Osteocyte (in vitro differentiated cells): ENCODE results near the gene ST3GAL3. TPM values are rescaled to one million over a fixed set of nuclear protein-coding genes. Genes with fewer than 3 reads are reported as not detected.

Experiments used
- DNase-seq: peaks from one replicate; pipeline ENCODE4 v3.0.0; 2021; ENCODE audit warnings: mixed read lengths; ENCODE audit not compliant: unreplicated experiment; ENCODE audit errors: extremely low spot score
- H3K27ac Mint-ChIP-seq: one replicate; pipeline ENCODE4 v1.8.0; 2021; ENCODE audit warnings: mild to moderate bottlenecking, mixed read lengths; ENCODE audit not compliant: unreplicated experiment
- H3K27me3 Mint-ChIP-seq: one replicate; pipeline ENCODE4 v1.8.0; 2021; ENCODE audit warnings: mixed read lengths; ENCODE audit not compliant: unreplicated experiment
- H3K36me3 Mint-ChIP-seq: one replicate; pipeline ENCODE4 v1.8.0; 2021; ENCODE audit warnings: mixed read lengths; ENCODE audit not compliant: unreplicated experiment
- H3K4me1 Mint-ChIP-seq: one replicate; pipeline ENCODE4 v1.8.0; 2021; ENCODE audit warnings: mixed read lengths; ENCODE audit not compliant: unreplicated experiment
- H3K4me3 Mint-ChIP-seq: one replicate; pipeline ENCODE4 v1.8.0; 2021; ENCODE audit warnings: mild to moderate bottlenecking, moderate library complexity, mixed read lengths; ENCODE audit not compliant: unreplicated experiment
- H3K9me3 Mint-ChIP-seq: one replicate; pipeline ENCODE4 v1.8.0; 2021; ENCODE audit warnings: mixed read lengths; ENCODE audit not compliant: unreplicated experiment
- total RNA-seq: library from RNA; stranded (reverse); gene quantifications from 2 replicates; pipeline ENCODE4 v1.2.1, GENCODE V29; 2021
- TF ChIP-seq, protein P1 (sequence below): fragments of 200-600 bp; sonication (generic); IDR thresholded peaks from 2 replicates; pipeline ENCODE4 v1.5.0; 2021; ENCODE audit warnings: antibody characterized with exemption, mild to moderate bottlenecking, moderate library complexity

Gene ST3GAL3
- total RNA-seq, 1 donor from 2014 or later: 26.4 TPM

DNA sequence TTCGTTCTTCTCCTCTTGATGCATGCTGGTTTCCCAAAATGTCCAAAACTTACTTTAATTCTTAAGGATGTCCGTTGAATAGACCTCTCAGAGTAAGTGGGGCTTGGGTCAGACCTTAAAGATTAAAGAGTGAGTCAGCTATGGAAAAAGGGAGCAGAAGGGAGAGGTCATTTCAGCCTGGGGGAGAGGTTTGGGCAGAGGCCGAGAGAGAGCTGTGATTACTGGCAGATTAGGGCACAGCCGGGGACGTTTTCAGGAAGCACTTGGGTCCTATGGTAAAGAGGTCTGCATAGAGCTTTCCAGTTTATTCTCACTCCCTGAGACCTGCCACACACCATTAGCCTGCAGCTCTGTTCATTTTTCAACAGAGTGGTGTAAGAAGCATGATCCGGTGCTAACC, 14.0 kb upstream of the ST3GAL3 start:
- TF ChIP-seq, protein P1, sequence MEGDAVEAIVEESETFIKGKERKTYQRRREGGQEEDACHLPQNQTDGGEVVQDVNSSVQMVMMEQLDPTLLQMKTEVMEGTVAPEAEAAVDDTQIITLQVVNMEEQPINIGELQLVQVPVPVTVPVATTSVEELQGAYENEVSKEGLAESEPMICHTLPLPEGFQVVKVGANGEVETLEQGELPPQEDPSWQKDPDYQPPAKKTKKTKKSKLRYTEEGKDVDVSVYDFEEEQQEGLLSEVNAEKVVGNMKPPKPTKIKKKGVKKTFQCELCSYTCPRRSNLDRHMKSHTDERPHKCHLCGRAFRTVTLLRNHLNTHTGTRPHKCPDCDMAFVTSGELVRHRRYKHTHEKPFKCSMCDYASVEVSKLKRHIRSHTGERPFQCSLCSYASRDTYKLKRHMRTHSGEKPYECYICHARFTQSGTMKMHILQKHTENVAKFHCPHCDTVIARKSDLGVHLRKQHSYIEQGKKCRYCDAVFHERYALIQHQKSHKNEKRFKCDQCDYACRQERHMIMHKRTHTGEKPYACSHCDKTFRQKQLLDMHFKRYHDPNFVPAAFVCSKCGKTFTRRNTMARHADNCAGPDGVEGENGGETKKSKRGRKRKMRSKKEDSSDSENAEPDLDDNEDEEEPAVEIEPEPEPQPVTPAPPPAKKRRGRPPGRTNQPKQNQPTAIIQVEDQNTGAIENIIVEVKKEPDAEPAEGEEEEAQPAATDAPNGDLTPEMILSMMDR: no peak
- DNase-seq: no peak
- no peaks in the 10 kb centered on the region for H3K27me3 Mint-ChIP-seq
- no peak overlapping the region for H3K4me3 Mint-ChIP-seq
- H3K36me3 Mint-ChIP-seq: peaks cover 49% of the 10 kb centered on the region
- H3K27ac Mint-ChIP-seq: no peak overlapping the region
- H3K9me3 Mint-ChIP-seq: no peaks in the 10 kb centered on the region
- H3K4me1 Mint-ChIP-seq: no peaks in the 10 kb centered on the region

DNA sequence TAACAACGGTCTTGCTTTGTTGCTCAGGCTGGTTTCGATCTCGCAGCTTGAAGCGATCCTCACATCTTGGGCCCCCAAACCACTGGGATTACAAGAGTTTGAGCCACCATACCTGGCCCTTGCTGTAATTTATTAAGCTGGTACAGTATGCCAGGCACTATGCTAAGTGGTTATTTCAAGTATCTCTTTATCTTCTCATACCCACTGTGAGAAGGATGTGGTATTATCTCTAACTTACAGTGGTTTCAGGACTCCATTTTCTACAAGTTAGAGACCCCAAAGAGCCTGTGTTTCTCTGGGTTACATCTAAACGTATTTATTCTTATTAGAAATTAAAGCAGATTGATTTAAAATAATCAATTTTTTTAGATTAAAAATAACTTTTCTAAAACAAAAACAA, 8.1 kb upstream of the ST3GAL3 start:
- no peaks in the 10 kb centered on the region for H3K27me3 Mint-ChIP-seq
- no peaks in the 10 kb centered on the region for H3K4me1 Mint-ChIP-seq
- TF ChIP-seq, protein P1: no peak
- no peak for DNase-seq
- peaks cover 28% of the 10 kb centered on the region for H3K36me3 Mint-ChIP-seq
- H3K4me3 Mint-ChIP-seq: no peak overlapping the region
- H3K9me3 Mint-ChIP-seq: no peaks in the 10 kb centered on the region
- no peak overlapping the region for H3K27ac Mint-ChIP-seq

DNA sequence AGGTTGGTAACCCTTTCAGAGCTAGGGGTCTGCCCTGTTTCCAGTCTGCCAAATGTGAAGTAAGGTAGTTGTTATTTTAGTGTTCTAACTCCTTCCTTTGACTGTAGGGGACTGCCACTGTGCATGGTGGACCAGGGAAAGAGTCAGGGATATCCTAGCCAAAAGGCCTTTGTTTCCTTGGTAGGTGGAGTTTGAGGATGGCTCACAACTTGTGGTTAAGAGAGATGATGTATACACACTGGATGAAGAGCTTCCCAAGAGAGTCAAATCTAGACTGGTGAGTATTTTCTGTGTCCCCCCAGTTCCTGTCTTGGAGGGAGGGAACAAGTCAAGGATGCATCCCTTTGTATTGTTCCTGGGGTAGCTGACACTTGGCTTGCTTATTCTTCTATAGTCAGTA, 3.5 kb upstream of the ST3GAL3 start:
- no peaks in the 10 kb centered on the region for H3K27me3 Mint-ChIP-seq

DNA sequence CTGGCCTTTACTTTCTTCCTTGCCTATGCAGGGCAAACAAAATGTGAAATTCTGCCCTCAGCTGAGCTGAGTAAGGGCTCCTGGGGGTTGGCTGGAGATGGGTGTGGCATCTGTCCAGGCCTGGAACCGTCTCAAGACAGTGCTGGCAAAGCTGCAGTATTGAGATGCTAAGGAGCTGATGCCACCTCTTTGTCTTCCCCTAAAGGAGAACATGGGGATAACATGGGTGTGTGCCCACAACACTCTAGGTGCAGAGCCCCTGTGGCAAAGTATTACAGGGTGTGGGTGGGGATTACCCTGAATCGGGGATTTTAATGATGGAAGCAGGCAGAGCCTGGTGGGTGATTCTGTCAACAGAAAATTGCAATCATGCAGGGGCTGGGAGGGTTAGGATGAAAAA, 2.5 kb upstream of the ST3GAL3 start:
- Mint-ChIP-seq H3K27me3 (no peaks in the 10 kb centered on the region), H3K36me3 (peaks cover 21% of the 10 kb centered on the region), H3K4me1 (peaks cover 24% of the 10 kb centered on the region), H3K9me3 (no peaks in the 10 kb centered on the region), H3K4me3 (no peak overlapping the region), H3K27ac (no peak overlapping the region)
- TF ChIP-seq, protein P1: no peak
- DNase-seq: no peak

More for the DNA sequence above, 3.5 kb upstream of the ST3GAL3 start:
- Mint-ChIP-seq H3K4me1 (peaks cover 22% of the 10 kb centered on the region), H3K9me3 (no peaks in the 10 kb centered on the region), H3K4me3 (no peak overlapping the region), H3K36me3 (peaks cover 22% of the 10 kb centered on the region), H3K27ac (no peak overlapping the region)
- no peak for DNase-seq
- TF ChIP-seq, protein P1: no peak

DNA sequence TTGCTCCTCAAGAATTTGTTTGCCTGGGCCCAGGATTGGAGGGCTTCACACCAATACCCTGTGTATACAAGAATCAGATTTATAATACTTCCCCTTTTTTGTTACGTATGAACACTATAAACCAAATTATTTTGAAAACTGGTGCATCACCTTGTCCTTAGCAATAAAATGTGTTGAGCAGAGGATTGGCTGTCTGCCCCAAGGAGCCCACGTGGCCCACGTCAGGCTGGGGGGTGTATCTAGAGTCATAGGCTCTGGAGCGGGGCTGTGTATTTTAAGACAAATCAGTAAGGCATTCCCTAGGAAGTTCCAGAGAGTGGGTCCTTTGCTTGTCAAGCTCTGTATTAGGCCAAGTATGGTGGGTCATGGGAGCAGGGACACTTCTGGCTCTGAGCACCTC, 2.0 kb upstream of the ST3GAL3 start:
- Mint-ChIP-seq H3K36me3 (peaks cover 21% of the 10 kb centered on the region), H3K9me3 (no peaks in the 10 kb centered on the region), H3K27ac (no peak overlapping the region), H3K4me3 (no peak overlapping the region), H3K4me1 (peaks cover 26% of the 10 kb centered on the region), H3K27me3 (no peaks in the 10 kb centered on the region)
- TF ChIP-seq, protein P1: no peak
- no peak for DNase-seq
